Upper lobe of left lung (tissue), 4 donors: ENCODE measurements around the gene EXOSC9.

ENCODE experiments used
- CTCF ChIP-seq, 6 experiments: fragments of 450-650 bp in 4 of 6; fragments of 200-600 bp in 2 of 6; sonication (generic) in 2 of 6; IDR thresholded peaks; one replicate each; pipeline ENCODE4 v1.5.1; 2016 to 2019; ENCODE audit warnings: antibody characterized with exemption in 6 of 6
- EP300 ChIP-seq, 4 donors: sonication (generic); formaldehyde crosslinking; IDR thresholded peaks; one replicate each; pipeline ENCODE4 v1.5.1; 2017; ENCODE audit warnings: antibody characterized with exemption in 4 of 4, control low read depth in 2 of 4
- POLR2A ChIP-seq, 4 donors: fragments of 450-650 bp; IDR thresholded peaks; one replicate each; pipeline ENCODE4 v1.5.1; 2016 to 2017; ENCODE audit warnings: antibody characterized with exemption in 4 of 4, mild to moderate bottlenecking in 2 of 4
- POLR2AphosphoS5 ChIP-seq, 2 donors: sonication (generic); formaldehyde crosslinking; IDR thresholded peaks; one replicate each; pipeline ENCODE4 v1.5.1; 2017; ENCODE audit warnings: antibody characterized with exemption in 2 of 2

GRCh38 chr4:121799867-121800501 lies 1.1 kb upstream of the EXOSC9 start:
- no peak for TF ChIP-seq CTCF (IDR thresholded peaks at IDR 0.05)
- no peak for TF ChIP-seq POLR2A (IDR thresholded peaks at IDR 0.05)
- no peak for TF ChIP-seq POLR2AphosphoS5 (IDR thresholded peaks at IDR 0.05)
- no peak for TF ChIP-seq EP300 (IDR thresholded peaks at IDR 0.05)
